GM23338 (cell line): ENCODE measurements around the gene LONRF3.

Source experiments
- CREB1 ChIP-seq: fragments of 250-450 bp; sonication (Bioruptor Pico); IDR thresholded peaks from 2 replicates; pipeline ENCODE4 v1.5.0; 2020; ENCODE audit warnings: low read depth, mild to moderate bottlenecking, moderate library complexity
- CTCF ChIP-seq, 2 experiments: fragments of 200-600 bp in 1 of 2; sonication (generic) in 1 of 2; conservative IDR thresholded peaks; 2 replicates each; pipeline versions ENCODE4 v1.5.1 to v1.6.1; 2016 to 2017; ENCODE audit warnings: antibody characterized with exemption in 2 of 2, low read depth in 2 of 2, mild to moderate bottlenecking in 2 of 2, moderate library complexity in 1 of 2
- ETS1 ChIP-seq: IDR thresholded peaks from 2 replicates; pipeline ENCODE4 v1.6.1; 2016; ENCODE audit warnings: antibody characterized with exemption
- EZH2 ChIP-seq: fragments of 200-600 bp; sonication (generic); IDR thresholded peaks from one replicate; pipeline ENCODE4 v1.8.0; 2017; ENCODE audit warnings: antibody characterized with exemption, mild to moderate bottlenecking, low read depth; ENCODE audit not compliant: unreplicated experiment
- EZH2phosphoT487 ChIP-seq: fragments of 200-600 bp; sonication (generic); IDR thresholded peaks from one replicate; pipeline ENCODE4 v1.8.1; 2018; ENCODE audit warnings: antibody characterized with exemption; ENCODE audit not compliant: unreplicated experiment
- JUNB ChIP-seq: IDR thresholded peaks from one replicate; pipeline ENCODE4 v1.6.1; 2016; ENCODE audit warnings: antibody characterized with exemption; ENCODE audit not compliant: unreplicated experiment
- NANOG ChIP-seq: IDR thresholded peaks from 2 replicates; pipeline ENCODE4 v1.6.1; 2016; ENCODE audit warnings: antibody characterized with exemption, borderline replicate concordance
- POLR2AphosphoS5 ChIP-seq: IDR thresholded peaks from 2 replicates; pipeline ENCODE4 v1.6.1; 2016; ENCODE audit warnings: antibody characterized with exemption, low read depth
- REST ChIP-seq: IDR thresholded peaks from one replicate; pipeline ENCODE4 v1.6.1; 2018; ENCODE audit warnings: antibody characterized with exemption; ENCODE audit not compliant: unreplicated experiment
- STAT1 ChIP-seq: IDR thresholded peaks from one replicate; pipeline ENCODE4 v1.6.1; 2016; ENCODE audit warnings: antibody characterized with exemption; ENCODE audit not compliant: unreplicated experiment
- ZNF114 ChIP-seq: fragments of 250-450 bp; sonication (Bioruptor Pico); IDR thresholded peaks from 2 replicates; pipeline ENCODE4 v1.5.0; 2020; ENCODE audit warnings: mild to moderate bottlenecking, moderate library complexity
- ZNF331 ChIP-seq: fragments of 250-450 bp; sonication (Bioruptor Pico); IDR thresholded peaks from 2 replicates; pipeline ENCODE4 v1.5.0; 2020; ENCODE audit warnings: low read depth, mild to moderate bottlenecking, moderate library complexity
- ZNF462 ChIP-seq: fragments of 250-450 bp; sonication (Bioruptor Pico); IDR thresholded peaks from 2 replicates; pipeline ENCODE4 v1.5.0; 2020; ENCODE audit warnings: mild to moderate bottlenecking, moderate library complexity

- TF ChIP-seq CTCF (conservative IDR thresholded peaks at IDR 0.05; ENCODE audit: low read depth in 2 of 2) (no peak), CREB1 (CRISPR knock-in tag) (no peak), REST (no peak), ETS1 (no peak), EZH2 (no peak), POLR2AphosphoS5 (no peak), JUNB (no peak), ZNF114 (CRISPR knock-in tag) (no peak), EZH2phosphoT487 (no peak), ZNF331 (no peak), STAT1 (no peak), NANOG (no peak), ZNF462 (CRISPR knock-in tag) (no peak)
Measured at GRCh38 chrX:118928151-118928550, 46.3 kb upstream of the LONRF3 start.
